DND-41 (cell line): ENCODE results near the gene FARSB.

Experiments used
- CTCF ChIP-seq: IDR thresholded peaks from 2 replicates; pipeline ENCODE4 v1.5.1; 2012; ENCODE audit warnings: borderline replicate concordance, low read length, moderate library complexity, mild to moderate bottlenecking; ENCODE audit not compliant: poor library complexity, severe bottlenecking; ENCODE audit errors: extremely low read depth
- EZH2 ChIP-seq: IDR thresholded peaks from 3 replicates; pipeline ENCODE4 v1.6.1; 2012; ENCODE audit warnings: borderline replicate concordance, low read depth, mild to moderate bottlenecking, moderate library complexity, low read length, inconsistent platforms; ENCODE audit not compliant: severe bottlenecking

- TF ChIP-seq EZH2 (no peak), CTCF (no peak)
Measured at GRCh38 chr2:222663479-222663878, 7.6 kb upstream of the FARSB start.
